ENCODE results near the gene ADGRB2.

- no peak for TF ChIP-seq POLR2A (IDR thresholded peaks at IDR 0.05)
- no peak for TF ChIP-seq CTCF (IDR thresholded peaks at IDR 0.05)
Measured at GRCh38 chr1:31781138-31781755, 17.1 kb upstream of the ADGRB2 start.
